Liver (tissue), 3 donors: ENCODE results near the gene PWWP2B.

ENCODE experiments used
- EGR1 ChIP-seq, 2 donors: IDR thresholded peaks; 2 replicates each; pipeline ENCODE4 v1.6.1; 2016 to 2018; ENCODE audit warnings: antibody characterized with exemption in 2 of 2, low read depth in 2 of 2
- JUND ChIP-seq, 2 donors: IDR thresholded peaks; 2 replicates each; pipeline ENCODE4 v1.6.1; 2016; ENCODE audit warnings: antibody characterized with exemption in 2 of 2
- TF ChIP-seq, protein P1 (sequence below): fragments of 150-350 bp; IDR thresholded peaks from 2 replicates; pipeline ENCODE4 v1.5.1; 2017; ENCODE audit warnings: improper control_type of control experiment, low read depth, low read length; ENCODE audit not compliant: missing input control
- TF ChIP-seq, protein P2 (sequence below): IDR thresholded peaks from 2 replicates; pipeline ENCODE4 v1.6.1; 2016; ENCODE audit warnings: antibody characterized with exemption
- TF ChIP-seq, protein P3 (sequence below): IDR thresholded peaks from 2 replicates; pipeline ENCODE4 v1.6.1; 2016; ENCODE audit warnings: antibody characterized with exemption
- donor health status: healthy.
- donor health status: healthy.

DNA sequence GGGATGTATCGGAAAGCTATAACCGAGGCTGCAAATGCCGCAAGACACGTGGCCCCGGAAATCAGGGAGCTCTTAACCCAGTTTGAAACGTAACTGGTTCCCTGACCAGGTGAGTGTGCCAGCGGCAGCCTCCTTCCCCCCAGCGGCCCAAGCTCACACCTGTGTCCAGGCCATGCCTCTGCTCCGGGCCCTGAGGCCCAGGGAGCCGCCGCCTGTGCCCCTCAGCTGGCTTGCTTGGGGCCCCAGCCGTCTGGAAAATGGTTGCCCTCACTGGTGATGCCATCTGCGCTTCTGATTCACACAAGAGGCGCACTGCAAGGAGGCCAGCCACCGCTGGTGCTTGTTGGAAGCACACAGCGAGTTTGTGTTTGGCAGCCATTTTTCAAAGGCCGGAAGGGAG is 9.2 kb downstream of the PWWP2B start:
- TF ChIP-seq, protein P1, sequence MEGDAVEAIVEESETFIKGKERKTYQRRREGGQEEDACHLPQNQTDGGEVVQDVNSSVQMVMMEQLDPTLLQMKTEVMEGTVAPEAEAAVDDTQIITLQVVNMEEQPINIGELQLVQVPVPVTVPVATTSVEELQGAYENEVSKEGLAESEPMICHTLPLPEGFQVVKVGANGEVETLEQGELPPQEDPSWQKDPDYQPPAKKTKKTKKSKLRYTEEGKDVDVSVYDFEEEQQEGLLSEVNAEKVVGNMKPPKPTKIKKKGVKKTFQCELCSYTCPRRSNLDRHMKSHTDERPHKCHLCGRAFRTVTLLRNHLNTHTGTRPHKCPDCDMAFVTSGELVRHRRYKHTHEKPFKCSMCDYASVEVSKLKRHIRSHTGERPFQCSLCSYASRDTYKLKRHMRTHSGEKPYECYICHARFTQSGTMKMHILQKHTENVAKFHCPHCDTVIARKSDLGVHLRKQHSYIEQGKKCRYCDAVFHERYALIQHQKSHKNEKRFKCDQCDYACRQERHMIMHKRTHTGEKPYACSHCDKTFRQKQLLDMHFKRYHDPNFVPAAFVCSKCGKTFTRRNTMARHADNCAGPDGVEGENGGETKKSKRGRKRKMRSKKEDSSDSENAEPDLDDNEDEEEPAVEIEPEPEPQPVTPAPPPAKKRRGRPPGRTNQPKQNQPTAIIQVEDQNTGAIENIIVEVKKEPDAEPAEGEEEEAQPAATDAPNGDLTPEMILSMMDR: no peak
- TF ChIP-seq JUND (IDR thresholded peaks at IDR 0.05) (no peak), EGR1 (IDR thresholded peaks at IDR 0.05; ENCODE audit: low read depth in 2 of 2) (no peak)
- TF ChIP-seq, protein P2, sequence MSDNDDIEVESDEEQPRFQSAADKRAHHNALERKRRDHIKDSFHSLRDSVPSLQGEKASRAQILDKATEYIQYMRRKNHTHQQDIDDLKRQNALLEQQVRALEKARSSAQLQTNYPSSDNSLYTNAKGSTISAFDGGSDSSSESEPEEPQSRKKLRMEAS: no peak
- TF ChIP-seq, protein P3, sequence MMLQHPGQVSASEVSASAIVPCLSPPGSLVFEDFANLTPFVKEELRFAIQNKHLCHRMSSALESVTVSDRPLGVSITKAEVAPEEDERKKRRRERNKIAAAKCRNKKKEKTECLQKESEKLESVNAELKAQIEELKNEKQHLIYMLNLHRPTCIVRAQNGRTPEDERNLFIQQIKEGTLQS: no peak
